Testis (tissue), 2 donors: ENCODE results near the gene FBXO41.

Experiments
- POLR2A ChIP-seq: fragments of 450-650 bp; IDR thresholded peaks from one replicate; pipeline ENCODE4 v1.6.1; 2017; ENCODE audit warnings: antibody characterized with exemption, mild to moderate bottlenecking, moderate library complexity
- TF ChIP-seq, protein P1 (sequence below), 3 experiments: fragments of 450-650 bp in 2 of 3; fragments of 200-600 bp in 1 of 3; sonication (generic) in 1 of 3; IDR thresholded peaks; one replicate each; pipeline ENCODE4 v1.5.1; 2016 to 2019; ENCODE audit warnings: antibody characterized with exemption in 3 of 3, mild to moderate bottlenecking in 2 of 3, moderate library complexity in 1 of 3

DNA sequence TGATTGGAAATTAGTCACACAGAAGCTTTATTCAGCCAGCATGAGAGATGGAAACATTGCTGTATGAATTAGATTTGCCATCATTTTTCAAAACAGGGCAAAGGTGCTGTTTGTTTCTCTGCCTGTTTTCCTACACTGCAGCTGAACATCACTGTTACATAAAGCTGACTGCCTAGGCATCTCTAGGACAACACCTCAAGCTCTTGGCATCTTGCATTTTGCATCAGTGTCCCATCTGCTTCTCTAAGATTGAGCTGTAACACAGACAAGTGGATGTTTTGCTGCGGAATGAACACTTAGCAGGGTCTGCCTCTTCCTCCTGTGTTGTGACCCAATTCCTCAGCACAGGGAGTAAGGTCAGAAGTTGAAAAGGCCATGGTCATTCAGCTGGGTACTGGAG, 45.3 kb downstream of the FBXO41 start:
- TF ChIP-seq, protein P1, sequence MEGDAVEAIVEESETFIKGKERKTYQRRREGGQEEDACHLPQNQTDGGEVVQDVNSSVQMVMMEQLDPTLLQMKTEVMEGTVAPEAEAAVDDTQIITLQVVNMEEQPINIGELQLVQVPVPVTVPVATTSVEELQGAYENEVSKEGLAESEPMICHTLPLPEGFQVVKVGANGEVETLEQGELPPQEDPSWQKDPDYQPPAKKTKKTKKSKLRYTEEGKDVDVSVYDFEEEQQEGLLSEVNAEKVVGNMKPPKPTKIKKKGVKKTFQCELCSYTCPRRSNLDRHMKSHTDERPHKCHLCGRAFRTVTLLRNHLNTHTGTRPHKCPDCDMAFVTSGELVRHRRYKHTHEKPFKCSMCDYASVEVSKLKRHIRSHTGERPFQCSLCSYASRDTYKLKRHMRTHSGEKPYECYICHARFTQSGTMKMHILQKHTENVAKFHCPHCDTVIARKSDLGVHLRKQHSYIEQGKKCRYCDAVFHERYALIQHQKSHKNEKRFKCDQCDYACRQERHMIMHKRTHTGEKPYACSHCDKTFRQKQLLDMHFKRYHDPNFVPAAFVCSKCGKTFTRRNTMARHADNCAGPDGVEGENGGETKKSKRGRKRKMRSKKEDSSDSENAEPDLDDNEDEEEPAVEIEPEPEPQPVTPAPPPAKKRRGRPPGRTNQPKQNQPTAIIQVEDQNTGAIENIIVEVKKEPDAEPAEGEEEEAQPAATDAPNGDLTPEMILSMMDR (IDR thresholded peaks at IDR 0.05), result no peak
- TF ChIP-seq POLR2A, result no peak
